HCT116 (cell line): Measurements from ENCODE around the gene SHISAL1.

ENCODE experiments used
- ATF3 ChIP-seq: IDR thresholded peaks from 2 replicates; pipeline ENCODE4 v1.6.1; 2012
- CEBPB ChIP-seq: IDR thresholded peaks from 2 replicates; pipeline ENCODE4 v1.6.1; 2012; ENCODE audit warnings: low read depth
- CTCF ChIP-seq, 3 experiments: fragments of 200-600 bp in 1 of 3; sonication (generic) in 1 of 3; IDR thresholded peaks in 2 of 3; conservative IDR thresholded peaks in 1 of 3; 2 replicates each; pipeline ENCODE4 v1.5.1; 2012 to 2017; ENCODE audit warnings: low read depth in 2 of 3, low read length in 2 of 3, antibody characterized with exemption in 1 of 3, borderline replicate concordance in 1 of 3, control low read depth in 1 of 3, mild to moderate bottlenecking in 1 of 3, mixed read lengths in 1 of 3, mixed run types in 1 of 3, moderate library complexity in 1 of 3; ENCODE audit not compliant: insufficient read depth in 1 of 3
- POLR2A ChIP-seq: IDR thresholded peaks from 2 replicates; pipeline ENCODE4 v1.7.0; 2011; ENCODE audit warnings: borderline replicate concordance; ENCODE audit not compliant: insufficient read depth, insufficient read length; ENCODE audit errors: extremely low read depth
- YY1 ChIP-seq: IDR thresholded peaks from 2 replicates; pipeline ENCODE4 v1.6.1; 2011; ENCODE audit warnings: low read length, low read depth, moderate library complexity, mild to moderate bottlenecking; ENCODE audit not compliant: insufficient replicate concordance; ENCODE audit errors: extremely low read depth

- TF ChIP-seq CEBPB (no peak), YY1 (no peak), POLR2A (no peak), CTCF (IDR thresholded peaks at IDR 0.05 in 2 of 3, conservative IDR thresholded peaks at IDR 0.05 in 1 of 3; ENCODE audit: borderline replicate concordance in 1 of 3, insufficient read depth in 1 of 3, low read depth in 2 of 3, low read length in 2 of 3) (no peak), ATF3 (no peak)
Observed at GRCh38 chr22:44304354-44304753, 8.4 kb downstream of the SHISAL1 start.
